A549 (cell line): ENCODE measurements around the gene NTM.

Experiments
- MYC ChIP-seq: IDR thresholded peaks from 2 replicates; pipeline ENCODE4 v1.6.1; 2012; ENCODE audit warnings: mild to moderate bottlenecking, inconsistent platforms, low read length, improper control_type of control experiment, borderline replicate concordance
- NFE2L2 ChIP-seq: fragments of 150-350 bp; conservative IDR thresholded peaks from 2 replicates; pipeline ENCODE4 v1.6.1; 2014; ENCODE audit warnings: low read length
- PBX3 ChIP-seq: IDR thresholded peaks from 2 replicates; pipeline ENCODE4 v1.6.1; 2012
- POLR2A ChIP-seq: IDR thresholded peaks from 2 replicates; pipeline ENCODE4 v1.6.1; 2012; ENCODE audit warnings: mild to moderate bottlenecking, low read length
- SREBF2 ChIP-seq: fragments of 450-650 bp; IDR thresholded peaks from 2 replicates; pipeline ENCODE4 v1.6.1; 2014; ENCODE audit warnings: mild to moderate bottlenecking, moderate library complexity
- USF2 ChIP-seq: fragments of 450-650 bp; IDR thresholded peaks from 2 replicates; pipeline ENCODE4 v1.6.1; 2014; ENCODE audit warnings: antibody characterized with exemption
- TF ChIP-seq, protein P1 (sequence below): fragments of >200 bp; sonication (Bioruptor Twin); formaldehyde crosslinking; IDR thresholded peaks from 3 replicates; pipeline ENCODE4 v1.5.1; 2016

- TF ChIP-seq SREBF2 (no peak), PBX3 (no peak), USF2 (no peak), NFE2L2 (no peak), MYC (no peak), POLR2A (no peak)
- TF ChIP-seq, protein P1, sequence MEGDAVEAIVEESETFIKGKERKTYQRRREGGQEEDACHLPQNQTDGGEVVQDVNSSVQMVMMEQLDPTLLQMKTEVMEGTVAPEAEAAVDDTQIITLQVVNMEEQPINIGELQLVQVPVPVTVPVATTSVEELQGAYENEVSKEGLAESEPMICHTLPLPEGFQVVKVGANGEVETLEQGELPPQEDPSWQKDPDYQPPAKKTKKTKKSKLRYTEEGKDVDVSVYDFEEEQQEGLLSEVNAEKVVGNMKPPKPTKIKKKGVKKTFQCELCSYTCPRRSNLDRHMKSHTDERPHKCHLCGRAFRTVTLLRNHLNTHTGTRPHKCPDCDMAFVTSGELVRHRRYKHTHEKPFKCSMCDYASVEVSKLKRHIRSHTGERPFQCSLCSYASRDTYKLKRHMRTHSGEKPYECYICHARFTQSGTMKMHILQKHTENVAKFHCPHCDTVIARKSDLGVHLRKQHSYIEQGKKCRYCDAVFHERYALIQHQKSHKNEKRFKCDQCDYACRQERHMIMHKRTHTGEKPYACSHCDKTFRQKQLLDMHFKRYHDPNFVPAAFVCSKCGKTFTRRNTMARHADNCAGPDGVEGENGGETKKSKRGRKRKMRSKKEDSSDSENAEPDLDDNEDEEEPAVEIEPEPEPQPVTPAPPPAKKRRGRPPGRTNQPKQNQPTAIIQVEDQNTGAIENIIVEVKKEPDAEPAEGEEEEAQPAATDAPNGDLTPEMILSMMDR = no peak
Observed at GRCh38 chr11:131633921-131634715, 263.7 kb downstream of the NTM start.
